SK-N-SH treated with all-trans-retinoic acid at 6 μM for 48 hours (cell line): ENCODE measurements around the gene PAXIP1.

Source experiments
- ATAC-seq: fragments of 200-7000 bp; cut with Tn5 transposase; 3 replicates; pipeline ENCODE4 v1.9.1; 2020; ENCODE audit warnings: mild to moderate bottlenecking, moderate library complexity
- BACH2 ChIP-seq: fragments of 250-450 bp; sonication (Bioruptor Pico); IDR thresholded peaks from 2 replicates; pipeline ENCODE4 v1.9.0; 2021; ENCODE audit warnings: mild to moderate bottlenecking, borderline replicate concordance
- CREB5 ChIP-seq: fragments of 250-450 bp; sonication (Bioruptor Pico); IDR thresholded peaks from 2 replicates; pipeline ENCODE4 v1.5.1; 2020; ENCODE audit warnings: low read depth, mild to moderate bottlenecking, moderate library complexity
- CSDC2 ChIP-seq: fragments of 250-450 bp; sonication (Bioruptor Pico); IDR thresholded peaks from 2 replicates; pipeline ENCODE4 v1.5.0; 2020; ENCODE audit warnings: mild to moderate bottlenecking, moderate library complexity
- CSRNP3 ChIP-seq: fragments of 250-450 bp; sonication (Bioruptor Pico); IDR thresholded peaks from 2 replicates; pipeline ENCODE4 v1.5.1; 2021; ENCODE audit warnings: mild to moderate bottlenecking, moderate library complexity
- ESRRG ChIP-seq: fragments of 250-450 bp; sonication (Bioruptor Pico); IDR thresholded peaks from 2 replicates; pipeline ENCODE4 v1.6.1; 2021; ENCODE audit warnings: mild to moderate bottlenecking
- GLIS3 ChIP-seq: fragments of 250-450 bp; sonication (Bioruptor Pico); IDR thresholded peaks from 2 replicates; pipeline ENCODE4 v1.5.0; 2020; ENCODE audit warnings: mild to moderate bottlenecking, moderate library complexity
- ISL1 ChIP-seq: fragments of 250-450 bp; sonication (Bioruptor Pico); IDR thresholded peaks from 2 replicates; pipeline ENCODE4 v2.1.2; 2022; ENCODE audit warnings: mild to moderate bottlenecking, moderate library complexity
- OSR1 ChIP-seq: fragments of 250-450 bp; sonication (Bioruptor Pico); IDR thresholded peaks from 2 replicates; pipeline ENCODE4 v1.8.0; 2022; ENCODE audit warnings: moderate library complexity, mild to moderate bottlenecking, inconsistent platforms
- POU6F1 ChIP-seq: fragments of 250-450 bp; sonication (Bioruptor Pico); IDR thresholded peaks from 2 replicates; pipeline ENCODE4 v1.8.0; 2021; ENCODE audit warnings: low read depth, mild to moderate bottlenecking, moderate library complexity, borderline replicate concordance
- PPARA ChIP-seq: fragments of 250-450 bp; sonication (Bioruptor Pico); IDR thresholded peaks from 2 replicates; pipeline ENCODE4 v1.5.0; 2020; ENCODE audit warnings: mild to moderate bottlenecking, borderline replicate concordance
- RARB ChIP-seq: fragments of 250-450 bp; sonication (Bioruptor Pico); IDR thresholded peaks from 2 replicates; pipeline ENCODE4 v1.8.0; 2021; ENCODE audit warnings: mild to moderate bottlenecking, moderate library complexity
- TCF4 ChIP-seq: fragments of 250-450 bp; sonication (Bioruptor Pico); IDR thresholded peaks from 2 replicates; pipeline ENCODE4 v1.8.0; 2021; ENCODE audit warnings: mild to moderate bottlenecking, moderate library complexity, borderline replicate concordance
- TOX ChIP-seq: fragments of 250-450 bp; sonication (Bioruptor Pico); IDR thresholded peaks from 2 replicates; pipeline ENCODE4 v1.8.0; 2021; ENCODE audit warnings: mild to moderate bottlenecking, moderate library complexity, borderline replicate concordance
- TSHZ2 ChIP-seq: fragments of 250-450 bp; sonication (Bioruptor Pico); IDR thresholded peaks from 2 replicates; pipeline ENCODE4 v1.5.0; 2020; ENCODE audit warnings: mild to moderate bottlenecking, moderate library complexity
- ZC3H10 ChIP-seq: fragments of 250-450 bp; sonication (Bioruptor Pico); IDR thresholded peaks from 2 replicates; pipeline ENCODE4 v1.5.1; 2021; ENCODE audit warnings: mild to moderate bottlenecking, moderate library complexity
- ZFP3 ChIP-seq: fragments of 250-450 bp; sonication (Bioruptor Pico); IDR thresholded peaks from 2 replicates; pipeline ENCODE4 v1.5.0; 2020; ENCODE audit warnings: mild to moderate bottlenecking, moderate library complexity
- ZFP30 ChIP-seq: fragments of 450-650 bp; formaldehyde crosslinking; IDR thresholded peaks from 2 replicates; pipeline ENCODE4 v1.5.0; 2022; ENCODE audit warnings: mild to moderate bottlenecking, moderate library complexity
- ZNF565 ChIP-seq: fragments of 450-650 bp; formaldehyde crosslinking; conservative IDR thresholded peaks from 2 replicates; pipeline ENCODE4 v1.5.0; 2020; ENCODE audit warnings: low read depth, mild to moderate bottlenecking, moderate library complexity
- ZNF70 ChIP-seq: fragments of 450-650 bp; formaldehyde crosslinking; IDR thresholded peaks from 2 replicates; pipeline ENCODE4 v1.5.0; 2020; ENCODE audit warnings: mild to moderate bottlenecking, moderate library complexity
- ZNF8 ChIP-seq: fragments of 450-650 bp; formaldehyde crosslinking; IDR thresholded peaks from 2 replicates; pipeline ENCODE4 v1.5.0; 2020; ENCODE audit warnings: mild to moderate bottlenecking, moderate library complexity

Gene PAXIP1

GRCh38 chr7:154973381-154973780 lies 29.5 kb downstream of the PAXIP1 start (continued):
- no peak for TF ChIP-seq CREB5 (CRISPR knock-in tag)
- TF ChIP-seq TOX: no peak
- TF ChIP-seq, all 23 proteins: peak for 0

DNA sequence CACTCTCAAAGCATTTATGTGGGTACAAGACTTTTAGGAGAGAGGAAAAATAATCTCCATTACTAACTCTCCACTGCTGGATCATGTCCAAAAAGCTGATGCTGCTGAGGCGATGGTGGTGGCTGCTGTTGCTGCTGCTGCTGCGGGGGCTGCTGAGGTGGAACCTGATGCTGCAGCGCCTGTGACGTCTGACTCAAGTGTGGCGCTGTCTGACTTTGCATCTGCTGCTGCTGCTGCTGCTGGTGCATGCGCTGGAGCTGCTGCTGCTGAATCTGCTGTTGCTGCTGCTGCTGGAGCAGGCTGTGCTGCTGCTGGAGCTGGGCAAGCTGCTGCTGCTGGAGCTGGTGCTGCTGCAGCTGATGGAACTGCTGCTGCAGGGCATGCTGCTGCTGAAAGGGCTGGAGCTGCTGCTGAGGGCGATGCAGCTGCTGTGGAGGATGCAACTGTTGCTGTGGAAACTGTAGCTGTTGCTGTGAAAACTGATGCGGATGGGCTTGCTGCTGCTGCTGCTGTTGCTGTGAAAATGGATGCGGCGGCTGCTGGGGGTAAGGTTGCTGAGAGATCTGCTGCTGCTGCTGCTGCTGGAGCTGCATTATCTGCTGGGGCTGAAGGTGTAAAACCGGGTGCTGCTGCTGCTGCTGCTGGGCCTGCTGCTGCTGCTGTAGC lies 34.5 kb downstream of the PAXIP1 start:
- TF ChIP-seq OSR1 (CRISPR knock-in tag) (no peak), TOX (no peak), RARB (no peak), ISL1 (no peak), ESRRG (CRISPR knock-in tag) (no peak), CSDC2 (no peak), POU6F1 (CRISPR knock-in tag) (no peak), ZC3H10 (CRISPR knock-in tag) (no peak), ZFP3 (CRISPR knock-in tag) (no peak), CSRNP3 (CRISPR knock-in tag) (no peak), TSHZ2 (CRISPR knock-in tag) (no peak), GLIS3 (no peak), TCF4 (no peak), PPARA (CRISPR knock-in tag) (no peak), ZFP30 (CRISPR knock-in tag) (no peak)
- ATAC-seq: no peak

DNA sequence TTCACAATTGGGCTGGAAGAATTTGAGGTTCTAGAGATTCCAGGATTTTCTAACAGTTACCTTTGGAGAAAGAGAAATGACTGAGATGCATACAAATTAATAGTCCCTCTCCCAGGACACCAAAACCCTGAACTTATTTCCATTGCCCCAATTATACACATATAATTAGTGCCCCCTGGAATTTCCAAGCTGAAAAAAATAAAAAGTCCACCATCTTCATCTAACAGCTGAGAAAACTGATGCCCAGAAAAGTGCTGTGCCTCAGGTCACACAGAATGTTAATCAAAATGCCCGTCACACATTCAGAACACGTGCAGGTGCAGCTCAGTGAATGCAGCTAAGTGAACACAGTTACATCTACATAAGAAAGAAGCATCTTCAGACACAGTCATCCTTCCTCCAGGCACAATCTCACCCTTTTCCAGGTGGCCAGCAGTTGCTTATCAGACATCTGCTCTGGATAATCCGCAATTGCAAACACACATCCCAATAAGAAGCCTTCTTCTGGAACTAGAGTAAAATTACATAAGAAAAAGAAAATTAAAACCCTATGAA lies 35.4 kb downstream of the PAXIP1 start:
- ATAC-seq: no peak
- TF ChIP-seq CSRNP3 (CRISPR knock-in tag) (no peak), GLIS3 (no peak)

GRCh38 chr7:154965014-154965413 lies 37.9 kb downstream of the PAXIP1 start:
- TF ChIP-seq ZNF8 (no peak), CREB5 (CRISPR knock-in tag) (no peak), ZFP30 (CRISPR knock-in tag) (no peak), POU6F1 (CRISPR knock-in tag) (no peak), BACH2 (CRISPR knock-in tag) (no peak), ZNF565 (CRISPR knock-in tag) (no peak), CSDC2 (no peak), ZNF70 (CRISPR knock-in tag) (no peak)
- ATAC-seq: no peak
